ENCODE measurements around the gene MYRIP.

DNA sequence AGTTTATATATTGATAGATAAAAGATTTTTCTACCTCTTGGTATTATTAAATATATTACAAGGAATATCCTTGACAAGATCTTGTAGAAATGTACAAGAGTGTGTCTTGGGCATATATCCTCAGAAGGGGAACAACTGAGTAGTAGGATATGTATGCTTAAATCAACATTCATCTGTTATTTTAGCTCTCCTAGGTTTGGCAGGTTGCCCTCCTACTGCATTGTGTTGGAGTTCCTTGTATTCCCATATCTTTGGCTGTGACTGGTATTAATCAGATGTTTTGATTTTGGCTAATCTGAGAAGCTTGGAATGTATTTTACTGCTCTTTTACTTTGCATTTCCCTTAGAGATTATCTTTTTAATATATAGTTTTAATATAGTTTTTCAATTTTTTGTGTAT lies 4.6 kb downstream of the MYRIP start:
- TF ChIP-seq, protein P1, sequence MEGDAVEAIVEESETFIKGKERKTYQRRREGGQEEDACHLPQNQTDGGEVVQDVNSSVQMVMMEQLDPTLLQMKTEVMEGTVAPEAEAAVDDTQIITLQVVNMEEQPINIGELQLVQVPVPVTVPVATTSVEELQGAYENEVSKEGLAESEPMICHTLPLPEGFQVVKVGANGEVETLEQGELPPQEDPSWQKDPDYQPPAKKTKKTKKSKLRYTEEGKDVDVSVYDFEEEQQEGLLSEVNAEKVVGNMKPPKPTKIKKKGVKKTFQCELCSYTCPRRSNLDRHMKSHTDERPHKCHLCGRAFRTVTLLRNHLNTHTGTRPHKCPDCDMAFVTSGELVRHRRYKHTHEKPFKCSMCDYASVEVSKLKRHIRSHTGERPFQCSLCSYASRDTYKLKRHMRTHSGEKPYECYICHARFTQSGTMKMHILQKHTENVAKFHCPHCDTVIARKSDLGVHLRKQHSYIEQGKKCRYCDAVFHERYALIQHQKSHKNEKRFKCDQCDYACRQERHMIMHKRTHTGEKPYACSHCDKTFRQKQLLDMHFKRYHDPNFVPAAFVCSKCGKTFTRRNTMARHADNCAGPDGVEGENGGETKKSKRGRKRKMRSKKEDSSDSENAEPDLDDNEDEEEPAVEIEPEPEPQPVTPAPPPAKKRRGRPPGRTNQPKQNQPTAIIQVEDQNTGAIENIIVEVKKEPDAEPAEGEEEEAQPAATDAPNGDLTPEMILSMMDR (conservative IDR thresholded peaks at IDR 0.05), result no peak
- TF ChIP-seq ZFX (IDR thresholded peaks at IDR 0.05), result no peak

Data from C4-2B (cell line).